ENCODE results near the gene PPARD.

DNA sequence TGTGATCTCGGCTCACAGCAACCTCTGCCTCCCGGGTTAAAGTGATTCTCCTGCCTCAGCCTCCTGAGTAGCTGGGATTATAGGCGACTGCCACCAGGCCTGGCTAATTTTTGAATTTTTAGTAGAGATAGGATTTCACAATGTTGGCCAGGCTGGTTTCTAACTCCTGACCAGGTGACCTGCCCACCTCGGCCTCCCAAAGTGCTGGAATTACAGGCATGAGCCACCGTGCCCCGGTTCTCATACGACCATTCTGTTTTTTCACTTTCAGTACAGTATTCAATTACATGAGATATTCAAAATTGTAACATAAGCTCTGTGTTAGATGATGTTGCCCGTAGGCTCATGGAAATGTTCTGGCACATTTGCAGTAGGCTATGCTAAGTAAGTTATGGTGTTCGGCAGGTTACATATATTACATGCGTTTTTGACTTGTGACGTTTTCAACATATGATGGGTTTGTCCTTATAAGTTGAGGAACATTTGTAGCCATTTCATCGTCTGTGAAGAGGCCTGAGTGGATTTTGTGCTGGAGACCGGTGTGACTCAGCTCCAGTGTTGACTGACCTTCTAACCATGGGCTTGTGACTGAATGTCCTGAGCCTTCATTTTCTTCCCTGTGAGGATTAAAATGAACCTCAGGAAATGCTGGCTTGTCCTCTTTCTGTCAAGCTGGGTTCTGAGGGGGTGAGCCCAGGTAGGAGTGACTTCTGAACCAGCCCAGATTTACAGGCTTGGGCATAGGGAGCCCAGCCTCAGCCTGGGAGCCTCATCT is 12.2 kb downstream of the PPARD start:
- TF ChIP-seq, protein P1, sequence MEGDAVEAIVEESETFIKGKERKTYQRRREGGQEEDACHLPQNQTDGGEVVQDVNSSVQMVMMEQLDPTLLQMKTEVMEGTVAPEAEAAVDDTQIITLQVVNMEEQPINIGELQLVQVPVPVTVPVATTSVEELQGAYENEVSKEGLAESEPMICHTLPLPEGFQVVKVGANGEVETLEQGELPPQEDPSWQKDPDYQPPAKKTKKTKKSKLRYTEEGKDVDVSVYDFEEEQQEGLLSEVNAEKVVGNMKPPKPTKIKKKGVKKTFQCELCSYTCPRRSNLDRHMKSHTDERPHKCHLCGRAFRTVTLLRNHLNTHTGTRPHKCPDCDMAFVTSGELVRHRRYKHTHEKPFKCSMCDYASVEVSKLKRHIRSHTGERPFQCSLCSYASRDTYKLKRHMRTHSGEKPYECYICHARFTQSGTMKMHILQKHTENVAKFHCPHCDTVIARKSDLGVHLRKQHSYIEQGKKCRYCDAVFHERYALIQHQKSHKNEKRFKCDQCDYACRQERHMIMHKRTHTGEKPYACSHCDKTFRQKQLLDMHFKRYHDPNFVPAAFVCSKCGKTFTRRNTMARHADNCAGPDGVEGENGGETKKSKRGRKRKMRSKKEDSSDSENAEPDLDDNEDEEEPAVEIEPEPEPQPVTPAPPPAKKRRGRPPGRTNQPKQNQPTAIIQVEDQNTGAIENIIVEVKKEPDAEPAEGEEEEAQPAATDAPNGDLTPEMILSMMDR (IDR thresholded peaks at IDR 0.05) = no peak
- TF ChIP-seq POLR2A (IDR thresholded peaks at IDR 0.05) = no peak

All from adrenal gland (tissue), 5 donors.